GM12865 (cell line): ENCODE results near the gene DIS3L2.

Experiments used
- DNase-seq: peaks from one replicate; pipeline ENCODE4 v3.0.0; 2010; ENCODE audit warnings: low read depth
- H3K4me3 ChIP-seq: 2 replicates; pipeline ENCODE4 v1.5.1; 2011; ENCODE audit warnings: mild to moderate bottlenecking, low read depth, low read length, control low read depth
- TF ChIP-seq, protein P1 (sequence below): IDR thresholded peaks from 2 replicates; pipeline ENCODE4 v1.5.1; 2011; ENCODE audit warnings: low read length, control low read depth, low read depth, inconsistent platforms; ENCODE audit not compliant: insufficient read depth; ENCODE audit errors: missing control alignments

The DIS3L2 gene

GRCh38 chr2:232351686-232352510 lies 390.4 kb downstream of the DIS3L2 start:
- no peak for DNase-seq
- TF ChIP-seq, protein P1, sequence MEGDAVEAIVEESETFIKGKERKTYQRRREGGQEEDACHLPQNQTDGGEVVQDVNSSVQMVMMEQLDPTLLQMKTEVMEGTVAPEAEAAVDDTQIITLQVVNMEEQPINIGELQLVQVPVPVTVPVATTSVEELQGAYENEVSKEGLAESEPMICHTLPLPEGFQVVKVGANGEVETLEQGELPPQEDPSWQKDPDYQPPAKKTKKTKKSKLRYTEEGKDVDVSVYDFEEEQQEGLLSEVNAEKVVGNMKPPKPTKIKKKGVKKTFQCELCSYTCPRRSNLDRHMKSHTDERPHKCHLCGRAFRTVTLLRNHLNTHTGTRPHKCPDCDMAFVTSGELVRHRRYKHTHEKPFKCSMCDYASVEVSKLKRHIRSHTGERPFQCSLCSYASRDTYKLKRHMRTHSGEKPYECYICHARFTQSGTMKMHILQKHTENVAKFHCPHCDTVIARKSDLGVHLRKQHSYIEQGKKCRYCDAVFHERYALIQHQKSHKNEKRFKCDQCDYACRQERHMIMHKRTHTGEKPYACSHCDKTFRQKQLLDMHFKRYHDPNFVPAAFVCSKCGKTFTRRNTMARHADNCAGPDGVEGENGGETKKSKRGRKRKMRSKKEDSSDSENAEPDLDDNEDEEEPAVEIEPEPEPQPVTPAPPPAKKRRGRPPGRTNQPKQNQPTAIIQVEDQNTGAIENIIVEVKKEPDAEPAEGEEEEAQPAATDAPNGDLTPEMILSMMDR, result no peak
- no peak overlapping the region for H3K4me3 ChIP-seq

DNA sequence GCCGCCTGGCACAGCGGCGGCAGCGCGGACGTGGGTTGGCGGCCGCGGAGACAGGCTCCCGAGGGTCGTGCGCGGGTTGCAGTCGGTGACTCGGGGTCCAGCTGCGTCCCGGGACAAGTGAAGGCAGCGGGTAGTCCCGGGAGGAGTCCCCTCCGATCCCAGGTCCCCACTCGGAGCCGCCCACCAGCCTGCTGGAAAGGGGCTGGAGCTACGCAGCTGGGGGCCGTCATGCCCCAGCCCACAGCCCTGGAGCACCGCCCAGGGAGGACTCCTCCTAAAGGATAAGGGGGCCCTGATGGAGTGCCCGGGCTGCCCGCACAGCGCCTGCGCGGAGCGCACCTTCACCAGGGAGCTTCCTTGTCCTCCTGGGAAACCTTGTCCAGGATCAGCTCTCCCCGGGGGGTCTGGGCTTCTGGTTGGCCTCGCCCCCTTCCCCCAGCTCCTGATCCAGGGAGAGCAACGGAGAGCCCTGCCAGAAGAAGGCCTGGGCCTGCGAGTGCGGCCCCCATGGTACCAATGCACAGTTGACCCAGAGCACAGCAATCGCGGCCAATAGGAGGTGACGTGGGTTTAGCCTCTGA lies 391.1 kb downstream of the DIS3L2 start:
- no peak overlapping the region for H3K4me3 ChIP-seq
- TF ChIP-seq, protein P1, result no peak
- DNase-seq, result no peak

- no peak for DNase-seq
- TF ChIP-seq, protein P1, result no peak
- H3K4me3 ChIP-seq, result no peak overlapping the region
These were observed 391.6 kb downstream of the DIS3L2 start for GRCh38 chr2:232353096-232353495.

DNA sequence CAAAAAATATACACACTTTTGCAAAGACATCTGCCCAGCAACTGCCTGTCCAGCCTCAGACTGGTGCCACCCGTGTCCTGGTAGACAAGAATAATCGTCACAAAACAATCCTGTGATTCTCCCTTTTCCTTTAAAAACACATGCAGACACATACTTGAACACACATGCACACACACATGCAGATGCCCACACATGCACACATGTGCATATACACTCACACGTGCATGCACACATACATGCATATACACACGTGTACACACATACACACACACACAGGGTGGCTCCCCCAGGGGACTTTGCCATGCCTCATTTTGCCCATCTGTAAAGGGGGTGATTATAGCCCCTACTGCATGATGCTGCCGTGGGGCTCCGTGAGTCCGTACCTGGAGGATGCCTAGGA lies 392.1 kb downstream of the DIS3L2 start:
- TF ChIP-seq, protein P1, result no peak
- no peak overlapping the region for H3K4me3 ChIP-seq
- no peak for DNase-seq

- TF ChIP-seq, protein P1, result no peak
- no peak for DNase-seq
These were observed 392.6 kb downstream of the DIS3L2 start for GRCh38 chr2:232354069-232354468.

GRCh38 chr2:232361646-232362045 lies 400.1 kb downstream of the DIS3L2 start:
- TF ChIP-seq, protein P1, result no peak
- DNase-seq, result no peak

More at GRCh38 chr2:232354069-232354468, 392.6 kb downstream of the DIS3L2 start:
- H3K4me3 ChIP-seq, result no peak overlapping the region

More at GRCh38 chr2:232361646-232362045, 400.1 kb downstream of the DIS3L2 start:
- no peak overlapping the region for H3K4me3 ChIP-seq
